Measurements from ENCODE around the gene FAM170B. TPM values are rescaled to one million over a fixed set of nuclear protein-coding genes. Genes with fewer than 3 reads are reported as not detected.

The FAM170B gene
- total and polyA plus RNA-seq, 7 experiments from 2014 or later = 0.15 TPM; not detected in 6

GRCh38 chr10:49094646-49095045 lies 39.2 kb downstream of the FAM170B start:
- ATAC-seq = no peak
- Mint-ChIP-seq H3K4me3 (no peak overlapping the region), H3K36me3 (no peaks in the 10 kb centered on the region), H3K27ac (no peak overlapping the region), H3K9me3 (peaks cover 0 to 3% (median 0%) of the 10 kb centered on the region in 11 donors), H3K27me3 (peaks cover 8 to 18% (median 11%) of the 10 kb centered on the region in 5 donors), H3K4me1 (no peaks in the 10 kb centered on the region)
- H3K9me3 ChIP-seq (ENCODE audit: control insufficient read depth in 2 of 3, low read length in 3 of 3) = no peaks in the 10 kb centered on the region
- ChIA-PET CTCF (no interaction called here), POLR2A (no interaction called here)
- intact Hi-C loops (cut with micrococcal nuclease) = no loop called here
- DNase-seq = no peak
- H3K36me3 ChIP-seq (ENCODE audit: control insufficient read depth in 2 of 3, insufficient read depth in 3 of 3, low read length in 3 of 3) = no peaks in the 10 kb centered on the region
- no peak overlapping the region for H3K4me3 ChIP-seq (ENCODE audit: low read length)
- no peaks in the 10 kb centered on the region for H3K4me1 ChIP-seq (ENCODE audit: control insufficient read depth in 2 of 2, insufficient read depth in 2 of 2, low read length in 2 of 2)
- no peaks in the 10 kb centered on the region for H3K27me3 ChIP-seq (ENCODE audit: control insufficient read depth in 2 of 2, insufficient read depth in 2 of 2, low read length in 2 of 2)
- H3K27ac ChIP-seq (ENCODE audit: low read depth, low read length) = no peak overlapping the region

- Histone ChIP-seq H3K27ac (ENCODE audit: low read depth, low read length) (no peak overlapping the region), H3K9me3 (ENCODE audit: control insufficient read depth in 2 of 3, low read length in 3 of 3) (no peaks in the 10 kb centered on the region), H3K4me3 (ENCODE audit: low read length) (no peak overlapping the region), H3K27me3 (ENCODE audit: control insufficient read depth in 2 of 2, insufficient read depth in 2 of 2, low read length in 2 of 2) (no peaks in the 10 kb centered on the region), H3K36me3 (ENCODE audit: control insufficient read depth in 2 of 3, insufficient read depth in 3 of 3, low read length in 3 of 3) (no peaks in the 10 kb centered on the region), H3K4me1 (ENCODE audit: control insufficient read depth in 2 of 2, insufficient read depth in 2 of 2, low read length in 2 of 2) (no peaks in the 10 kb centered on the region)
- POLR2A ChIA-PET = no interaction called here
- Mint-ChIP-seq H3K9me3 (peaks cover 0 to 3% (median 0%) of the 10 kb centered on the region in 11 donors), H3K27ac (no peak overlapping the region), H3K4me3 (no peak overlapping the region), H3K4me1 (no peaks in the 10 kb centered on the region), H3K36me3 (no peaks in the 10 kb centered on the region), H3K27me3 (peaks cover 7 to 13% (median 11%) of the 10 kb centered on the region in 5 donors)
- DNase-seq (no peak), ATAC-seq (no peak)
- CTCF ChIA-PET = no interaction called here
- intact Hi-C loops (cut with micrococcal nuclease) = no loop called here
These were observed 39.9 kb downstream of the FAM170B start for GRCh38 chr10:49093922-49094321.

- CTCF ChIA-PET = no interaction called here
- no peaks in the 10 kb centered on the region for H3K36me3 Mint-ChIP-seq
- no peaks in the 10 kb centered on the region for H3K4me1 ChIP-seq (ENCODE audit: control insufficient read depth in 2 of 2, insufficient read depth in 2 of 2, low read length in 2 of 2)
- no peaks in the 10 kb centered on the region for H3K36me3 ChIP-seq (ENCODE audit: control insufficient read depth in 2 of 3, insufficient read depth in 3 of 3, low read length in 3 of 3)
- no peaks in the 10 kb centered on the region for H3K4me1 Mint-ChIP-seq
- peaks cover 0 to 11% (median 5%) of the 10 kb centered on the region in 5 donors for H3K27me3 Mint-ChIP-seq
- H3K4me3 ChIP-seq (ENCODE audit: low read length) = no peak overlapping the region
- intact Hi-C loops (cut with micrococcal nuclease) = no loop called here
- peaks cover 0 to 6% (median 0%) of the 10 kb centered on the region in 11 donors for H3K9me3 Mint-ChIP-seq
- no peaks in the 10 kb centered on the region for H3K9me3 ChIP-seq (ENCODE audit: control insufficient read depth in 2 of 3, low read length in 3 of 3)
- no peak for ATAC-seq
- no peak overlapping the region for H3K27ac Mint-ChIP-seq
- no peaks in the 10 kb centered on the region for H3K27me3 ChIP-seq (ENCODE audit: control insufficient read depth in 2 of 2, insufficient read depth in 2 of 2, low read length in 2 of 2)
- H3K27ac ChIP-seq (ENCODE audit: low read depth, low read length) = no peak overlapping the region
- no peak for DNase-seq
- no peak overlapping the region for H3K4me3 Mint-ChIP-seq
- POLR2A ChIA-PET = no interaction called here
These were observed 41.3 kb downstream of the FAM170B start for GRCh38 chr10:49092477-49092876.

GRCh38 chr10:49091450-49092210 lies 42.2 kb downstream of the FAM170B start:
- no peaks in the 10 kb centered on the region for H3K27me3 ChIP-seq (ENCODE audit: control insufficient read depth in 2 of 2, insufficient read depth in 2 of 2, low read length in 2 of 2)
- H3K4me3 ChIP-seq (ENCODE audit: low read length) = no peak overlapping the region
- Mint-ChIP-seq H3K4me3 (no peak overlapping the region), H3K4me1 (no peaks in the 10 kb centered on the region), H3K9me3 (peaks cover 0 to 14% (median 6%) of the 10 kb centered on the region in 11 donors), H3K27me3 (peaks cover 0 to 11% (median 5%) of the 10 kb centered on the region in 5 donors), H3K27ac (no peak overlapping the region), H3K36me3 (no peaks in the 10 kb centered on the region)
- intact Hi-C loops (cut with micrococcal nuclease) = no loop called here
- no peaks in the 10 kb centered on the region for H3K4me1 ChIP-seq (ENCODE audit: control insufficient read depth in 2 of 2, insufficient read depth in 2 of 2, low read length in 2 of 2)
- H3K27ac ChIP-seq (ENCODE audit: low read depth, low read length) = no peak overlapping the region
- POLR2A ChIA-PET = no interaction called here
- CTCF ChIA-PET = no interaction called here
- peaks cover 0 to 8% (median 0%) of the 10 kb centered on the region in 3 experiments for H3K9me3 ChIP-seq (ENCODE audit: control insufficient read depth in 2 of 3, low read length in 3 of 3)
- ATAC-seq (no peak), DNase-seq (no peak)
- no peaks in the 10 kb centered on the region for H3K36me3 ChIP-seq (ENCODE audit: control insufficient read depth in 2 of 3, insufficient read depth in 3 of 3, low read length in 3 of 3)

GRCh38 chr10:49090696-49091380 lies 43.0 kb downstream of the FAM170B start:
- intact Hi-C loops (cut with micrococcal nuclease) = no loop called here

GRCh38 chr10:49090189-49090575 lies 43.6 kb downstream of the FAM170B start:
- intact Hi-C loops (cut with micrococcal nuclease) = no loop called here
- DNase-seq (no peak), ATAC-seq (no peak)
- Histone ChIP-seq H3K27me3 (ENCODE audit: control insufficient read depth in 2 of 2, insufficient read depth in 2 of 2, low read length in 2 of 2) (no peaks in the 10 kb centered on the region), H3K4me3 (ENCODE audit: low read length) (no peak overlapping the region), H3K4me1 (ENCODE audit: control insufficient read depth in 2 of 2, insufficient read depth in 2 of 2, low read length in 2 of 2) (no peaks in the 10 kb centered on the region), H3K9me3 (ENCODE audit: control insufficient read depth in 2 of 3, low read length in 3 of 3) (peaks cover 0 to 10% (median 0%) of the 10 kb centered on the region in 3 experiments), H3K27ac (ENCODE audit: low read depth, low read length) (no peak overlapping the region), H3K36me3 (ENCODE audit: control insufficient read depth in 2 of 3, insufficient read depth in 3 of 3, low read length in 3 of 3) (no peaks in the 10 kb centered on the region)
- no peak overlapping the region for H3K27ac Mint-ChIP-seq
- H3K9me3 Mint-ChIP-seq = peaks cover 0 to 20% (median 11%) of the 10 kb centered on the region in 11 donors
- ChIA-PET POLR2A (no interaction called here), CTCF (no interaction called here)
- no peak overlapping the region for H3K4me3 Mint-ChIP-seq
- H3K27me3 Mint-ChIP-seq = peaks cover 0 to 7% (median 5%) of the 10 kb centered on the region in 5 donors
- no peaks in the 10 kb centered on the region for H3K36me3 Mint-ChIP-seq
- H3K4me1 Mint-ChIP-seq = no peaks in the 10 kb centered on the region

More at GRCh38 chr10:49090696-49091380, 43.0 kb downstream of the FAM170B start:
- ChIA-PET POLR2A (no interaction called here), CTCF (no interaction called here)
- ATAC-seq = peak; percentile 47
- H3K4me1 Mint-ChIP-seq = no peaks in the 10 kb centered on the region
- DNase-seq = no peak
- Histone ChIP-seq H3K27ac (ENCODE audit: low read depth, low read length) (no peak overlapping the region), H3K36me3 (ENCODE audit: control insufficient read depth in 2 of 3, insufficient read depth in 3 of 3, low read length in 3 of 3) (no peaks in the 10 kb centered on the region), H3K4me1 (ENCODE audit: control insufficient read depth in 2 of 2, insufficient read depth in 2 of 2, low read length in 2 of 2) (no peaks in the 10 kb centered on the region), H3K4me3 (ENCODE audit: low read length) (no peak overlapping the region), H3K27me3 (ENCODE audit: control insufficient read depth in 2 of 2, insufficient read depth in 2 of 2, low read length in 2 of 2) (no peaks in the 10 kb centered on the region), H3K9me3 (ENCODE audit: control insufficient read depth in 2 of 3, low read length in 3 of 3) (peaks cover 0 to 10% (median 0%) of the 10 kb centered on the region in 3 experiments)
- H3K27ac Mint-ChIP-seq = no peak overlapping the region
- peaks cover 0 to 7% (median 5%) of the 10 kb centered on the region in 5 donors for H3K27me3 Mint-ChIP-seq
- H3K9me3 Mint-ChIP-seq = peaks cover 0 to 19% (median 11%) of the 10 kb centered on the region in 11 donors
- H3K4me3 Mint-ChIP-seq = no peak overlapping the region
- no peaks in the 10 kb centered on the region for H3K36me3 Mint-ChIP-seq

Measured in naive thymus-derived CD4-positive, alpha-beta T cell (primary cell).